Measurements from ENCODE around the gene TRIM66.

The TRIM66 gene

GRCh38 chr11:8720868-8721608, 38.6 kb upstream of the TRIM66 start:
- no peak overlapping the region for H3K9ac ChIP-seq (ENCODE audit: low read depth, low read length, poor library complexity, severe bottlenecking)
- no peaks in the 10 kb centered on the region for H3K79me2 ChIP-seq (ENCODE audit: insufficient read depth, low read length)
- no peaks in the 10 kb centered on the region for H3K9me3 ChIP-seq (ENCODE audit: insufficient read depth, low read depth, low read length)
- H3K27me3 ChIP-seq (ENCODE audit: insufficient read depth, low read length, poor library complexity, severe bottlenecking), result no peaks in the 10 kb centered on the region
- TF ChIP-seq CTCF (conservative IDR thresholded peaks at IDR 0.05; ENCODE audit: low read length), result no peak
- no peak for TF ChIP-seq EZH2phosphoT487 (IDR thresholded peaks at IDR 0.05; ENCODE audit: borderline replicate concordance)
- no peaks in the 10 kb centered on the region for H3K9me2 ChIP-seq (replicated peaks; ENCODE audit: low read depth, low read length)
- H3K4me3 ChIP-seq (ENCODE audit: low read length, poor library complexity, severe bottlenecking), result no peak overlapping the region
- no peak overlapping the region for H3K4me2 ChIP-seq (ENCODE audit: low read depth, low read length, poor library complexity, severe bottlenecking)
- no peaks in the 10 kb centered on the region for H4K20me1 ChIP-seq (ENCODE audit: insufficient read depth, low read length, poor library complexity, severe bottlenecking)
- no peak overlapping the region for H2AFZ ChIP-seq (ENCODE audit: low read length)
- H3K4me1 ChIP-seq (ENCODE audit: insufficient read depth, low read length, poor library complexity, severe bottlenecking), result no peaks in the 10 kb centered on the region
- H3K36me3 ChIP-seq (ENCODE audit: insufficient read depth, low read length), result no peaks in the 10 kb centered on the region
- H3F3A ChIP-seq (ENCODE audit: low read depth), result no peaks in the 10 kb centered on the region

GRCh38 chr11:8720352-8720751, 37.9 kb upstream of the TRIM66 start:
- Histone ChIP-seq H3K4me3 (ENCODE audit: low read length, poor library complexity, severe bottlenecking) (no peak overlapping the region), H4K20me1 (ENCODE audit: insufficient read depth, low read length, poor library complexity, severe bottlenecking) (no peaks in the 10 kb centered on the region), H3K36me3 (ENCODE audit: insufficient read depth, low read length) (no peaks in the 10 kb centered on the region), H3K9me3 (ENCODE audit: insufficient read depth, low read depth, low read length) (no peaks in the 10 kb centered on the region), H2AFZ (ENCODE audit: low read length) (no peak overlapping the region), H3K4me2 (ENCODE audit: low read depth, low read length, poor library complexity, severe bottlenecking) (no peak overlapping the region), H3K9me2 (replicated peaks; ENCODE audit: low read depth, low read length) (no peaks in the 10 kb centered on the region), H3F3A (ENCODE audit: low read depth) (no peaks in the 10 kb centered on the region), H3K27me3 (ENCODE audit: insufficient read depth, low read length, poor library complexity, severe bottlenecking) (no peaks in the 10 kb centered on the region), H3K9ac (ENCODE audit: low read depth, low read length, poor library complexity, severe bottlenecking) (no peak overlapping the region), H3K4me1 (ENCODE audit: insufficient read depth, low read length, poor library complexity, severe bottlenecking) (no peaks in the 10 kb centered on the region), H3K79me2 (ENCODE audit: insufficient read depth, low read length) (no peaks in the 10 kb centered on the region)
- TF ChIP-seq EZH2phosphoT487 (IDR thresholded peaks at IDR 0.05; ENCODE audit: borderline replicate concordance), result no peak
- no peak for TF ChIP-seq CTCF (conservative IDR thresholded peaks at IDR 0.05; ENCODE audit: low read length)

- no peaks in the 10 kb centered on the region for H3K4me1 ChIP-seq (ENCODE audit: insufficient read depth, low read length, poor library complexity, severe bottlenecking)
- H3K27me3 ChIP-seq (ENCODE audit: insufficient read depth, low read length, poor library complexity, severe bottlenecking), result no peaks in the 10 kb centered on the region
- no peaks in the 10 kb centered on the region for H3K9me2 ChIP-seq (replicated peaks; ENCODE audit: low read depth, low read length)
- no peaks in the 10 kb centered on the region for H3K36me3 ChIP-seq (ENCODE audit: insufficient read depth, low read length)
- TF ChIP-seq CTCF (conservative IDR thresholded peaks at IDR 0.05; ENCODE audit: low read length), result no peak
- TF ChIP-seq EZH2phosphoT487 (IDR thresholded peaks at IDR 0.05; ENCODE audit: borderline replicate concordance), result no peak
- no peaks in the 10 kb centered on the region for H3K9me3 ChIP-seq (ENCODE audit: insufficient read depth, low read depth, low read length)
- no peak overlapping the region for H3K4me3 ChIP-seq (ENCODE audit: low read length, poor library complexity, severe bottlenecking)
- no peaks in the 10 kb centered on the region for H3K79me2 ChIP-seq (ENCODE audit: insufficient read depth, low read length)
- no peak overlapping the region for H2AFZ ChIP-seq (ENCODE audit: low read length)
- H3F3A ChIP-seq (ENCODE audit: low read depth), result no peaks in the 10 kb centered on the region
- H3K9ac ChIP-seq (ENCODE audit: low read depth, low read length, poor library complexity, severe bottlenecking), result no peak overlapping the region
- H4K20me1 ChIP-seq (ENCODE audit: insufficient read depth, low read length, poor library complexity, severe bottlenecking), result no peaks in the 10 kb centered on the region
- no peak overlapping the region for H3K4me2 ChIP-seq (ENCODE audit: low read depth, low read length, poor library complexity, severe bottlenecking)
Observed at GRCh38 chr11:8719721-8720120, 37.3 kb upstream of the TRIM66 start.

All from Loucy (cell line).